Left lobe of liver (tissue), 2 donors: Measurements from ENCODE around the gene NOVA2. TPM values are rescaled to one million over a fixed set of nuclear protein-coding genes. Genes with fewer than 3 reads are reported as not detected.
A peak's percentile ranks its signal among the peaks of the same experiment; 100 is the strongest.

Experiments used
- ATAC-seq: fragments of 200-7000 bp; cut with Tn5 transposase; one replicate; pipeline ENCODE4 v1.9.1; 2020; ENCODE audit warnings: mild to moderate bottlenecking, moderate library complexity
- DNase-seq: peaks from one replicate; pipeline ENCODE4 v3.0.0-alpha.2; 2020; ENCODE audit warnings: low spot score
- total RNA-seq: library from RNA; stranded (reverse); gene quantifications from one replicate; pipeline ENCODE4 v1.2.1, GENCODE V29; 2021
- donor health status: DM: no; HTN: no; CAD: no; lungs with moderate emphysema.
- donor health status: DM: no; HTN: yes; CAD: no.

Gene NOVA2
- total RNA-seq, 1 donor from 2014 or later: 2.0 TPM

- DNase-seq: peak; percentile 91
- ATAC-seq: peak; percentile 99
Observed at GRCh38 chr19:45927565-45928261, 46.0 kb downstream of the NOVA2 start.

- ATAC-seq (no peak), DNase-seq (no peak)
Observed at GRCh38 chr19:45924891-45925447, 48.7 kb downstream of the NOVA2 start.

- ATAC-seq (no peak), DNase-seq (no peak)
Observed at GRCh38 chr19:45922281-45922680, 51.4 kb downstream of the NOVA2 start.

- ATAC-seq (no peak), DNase-seq (no peak)
Observed at GRCh38 chr19:45920458-45920857, 53.2 kb downstream of the NOVA2 start.

GRCh38 chr19:45919678-45920077 is 54.0 kb downstream of the NOVA2 start:
- no peak for DNase-seq
- no peak for ATAC-seq

- DNase-seq: no peak
- no peak for ATAC-seq
Observed at GRCh38 chr19:45918721-45919120, 54.9 kb downstream of the NOVA2 start.

- ATAC-seq: no peak
- DNase-seq: no peak
Observed at GRCh38 chr19:45917421-45918091, 56.1 kb downstream of the NOVA2 start.

- ATAC-seq (no peak), DNase-seq (no peak)
Observed at GRCh38 chr19:45913874-45914830, 59.5 kb downstream of the NOVA2 start, which contains the start of gene NANOS2. Gene NANOS2 (minus strand): TSS chr19:45914778. CDS start chr19:45914693, 85 bp downstream.

- DNase-seq (no peak), ATAC-seq (peak; percentile 15)
Observed at GRCh38 chr19:45911291-45911690, 62.4 kb downstream of the NOVA2 start.

- ATAC-seq (no peak), DNase-seq (no peak)
Observed at GRCh38 chr19:45908956-45909355, 64.7 kb downstream of the NOVA2 start.

- ATAC-seq (no peak), DNase-seq (no peak)
Observed at GRCh38 chr19:45906221-45906620, 67.4 kb downstream of the NOVA2 start.

GRCh38 chr19:45905011-45905410 is 68.7 kb downstream of the NOVA2 start:
- ATAC-seq (no peak), DNase-seq (no peak)

GRCh38 chr19:45902651-45903625 is 70.7 kb downstream of the NOVA2 start:
- ATAC-seq (peak; percentile 93), DNase-seq (peak; percentile 100)

GRCh38 chr19:45901912-45902650 is 71.6 kb downstream of the NOVA2 start, which contains the start of gene MYPOP:
Gene MYPOP (minus strand): TSS chr19:45902613. CDS start chr19:45901773, 840 bp downstream.
- no peak for ATAC-seq
- no peak for DNase-seq

- DNase-seq (peak; percentile 52), ATAC-seq (no peak)
Observed at GRCh38 chr19:45901432-45901911, 72.2 kb downstream of the NOVA2 start.

GRCh38 chr19:45900738-45901431 is 72.8 kb downstream of the NOVA2 start:
- ATAC-seq (no peak), DNase-seq (no peak)

- ATAC-seq: no peak
- no peak for DNase-seq
Observed at GRCh38 chr19:45899919-45900589, 73.6 kb downstream of the NOVA2 start.

- ATAC-seq (no peak), DNase-seq (no peak)
Observed at GRCh38 chr19:45899253-45899652, 74.4 kb downstream of the NOVA2 start.
